Endothelial cell of umbilical vein (primary cell): ENCODE data around the gene SPEF2. TPM values are rescaled to one million over a fixed set of nuclear protein-coding genes. Genes with fewer than 3 reads are reported as not detected.

Experiments used
- BruUV-seq: library from RNA; stranded (reverse); fragments of 400-500 nt; replicated peaks from 2 replicates; lab custom pipeline; 2021; lab: Mats Ljungman, UMichigan
- CTCF ChIA-PET: fragments of 300-600, 350-600 bp; sonication (Branson Sonifier 250); formaldehyde crosslinking; loops from one replicate; lab custom pipeline; 2021; ENCODE audit warnings: antibody characterized with exemption, inconsistent platforms; lab: Charles Lee
- POLR2A ChIA-PET: fragments of 300-600, 350-600 bp; sonication (Branson Sonifier 250); formaldehyde crosslinking; loops from one replicate; lab custom pipeline; 2021; ENCODE audit warnings: antibody characterized with exemption, inconsistent platforms; lab: Charles Lee
- DNase-seq: peaks from one replicate; pipeline ENCODE4 v3.0.0-alpha.2; 2011; ENCODE audit warnings: low read depth, low spot score
- FAIRE-seq: peaks from 2 replicates; lab custom pipeline; 2011; peaks lifted over from hg19 to GRCh38; lab: Jason Lieb, UNC
- H2AFZ ChIP-seq: 2 replicates; pipeline ENCODE4 v1.6.0; 2012; ENCODE audit warnings: low read depth, low read length, control low read depth, inconsistent platforms
- H3K27ac ChIP-seq: 2 replicates; pipeline ENCODE4 v1.5.1; 2011; ENCODE audit warnings: low read depth, mild to moderate bottlenecking, control low read depth, low read length, moderate library complexity; ENCODE audit not compliant: insufficient read depth
- H3K27me3 ChIP-seq, 2 experiments: 2 replicates each; pipeline versions ENCODE4 v1.6.0 to v1.6.1; 2011; ENCODE audit warnings: low read length in 2 of 2, mixed read lengths in 1 of 2; ENCODE audit not compliant: control insufficient read depth in 2 of 2, insufficient read depth in 2 of 2
- H3K36me3 ChIP-seq, 2 experiments: 2 replicates in 1 of 2; 3 replicates in 1 of 2; pipeline ENCODE4 v1.5.1; 2011; ENCODE audit warnings: low read length in 2 of 2, mild to moderate bottlenecking in 1 of 2, moderate library complexity in 1 of 2; ENCODE audit not compliant: control insufficient read depth in 2 of 2, insufficient read depth in 2 of 2; ENCODE audit errors: extremely low read depth in 1 of 2
- H3K4me1 ChIP-seq: 3 replicates; pipeline ENCODE4 v1.5.1; 2011; ENCODE audit warnings: mild to moderate bottlenecking, low read length; ENCODE audit not compliant: control insufficient read depth, insufficient read depth; ENCODE audit errors: extremely low read depth
- H3K4me2 ChIP-seq: 2 replicates; pipeline ENCODE4 v1.6.1; 2011; ENCODE audit warnings: low read length, control low read depth, mixed read lengths; ENCODE audit not compliant: insufficient read depth
- H3K4me3 ChIP-seq, 3 experiments: fragments of 200-600 bp in 1 of 3; sonication (generic), shearing (Covaris generic) in 1 of 3; replicated peaks in 1 of 3; 2 replicates each; pipeline ENCODE4 v1.5.1; 2011 to 2016; ENCODE audit warnings: control low read depth in 3 of 3, low read length in 3 of 3, mild to moderate bottlenecking in 2 of 3, inconsistent platforms in 1 of 3, low read depth in 1 of 3, moderate library complexity in 1 of 3; ENCODE audit not compliant: insufficient read depth in 1 of 3
- H3K79me2 ChIP-seq: 2 replicates; pipeline ENCODE4 v1.6.0; 2012; ENCODE audit warnings: low read length, inconsistent platforms; ENCODE audit not compliant: control insufficient read depth, insufficient read depth
- H3K9ac ChIP-seq: replicated peaks from 2 replicates; pipeline ENCODE3; 2011; ENCODE audit warnings: low read length, control low read depth; ENCODE audit not compliant: insufficient read depth; ENCODE audit errors: extremely low read depth
- H3K9me1 ChIP-seq: replicated peaks from 3 replicates; pipeline ENCODE4 v1.6.0; 2011; ENCODE audit warnings: mild to moderate bottlenecking, low read length; ENCODE audit not compliant: control insufficient read depth, insufficient read depth; ENCODE audit errors: extremely low read depth
- H3K9me3 ChIP-seq: replicated peaks from 2 replicates; pipeline ENCODE4 v1.5.1; 2012; ENCODE audit warnings: low read length, inconsistent platforms; ENCODE audit not compliant: control insufficient read depth, insufficient read depth
- H4K20me1 ChIP-seq: replicated peaks from 2 replicates; pipeline ENCODE3; 2011; ENCODE audit warnings: mild to moderate bottlenecking, low read length; ENCODE audit not compliant: control insufficient read depth, insufficient read depth; ENCODE audit errors: extremely low read depth
- EZH2 ChIP-seq: IDR thresholded peaks from 2 replicates; pipeline ENCODE4 v1.6.1; 2012; ENCODE audit warnings: borderline replicate concordance, low read depth, mild to moderate bottlenecking, moderate library complexity, low read length, inconsistent platforms; ENCODE audit not compliant: severe bottlenecking
- FOS ChIP-seq: IDR thresholded peaks from 2 replicates; pipeline ENCODE4 v1.6.1; 2011; ENCODE audit warnings: mild to moderate bottlenecking, low read length, moderate library complexity, borderline replicate concordance; ENCODE audit not compliant: insufficient read depth
- GATA2 ChIP-seq: IDR thresholded peaks from 2 replicates; pipeline ENCODE4 v1.7.0; 2011; ENCODE audit warnings: low read depth, mild to moderate bottlenecking, moderate library complexity, mixed read lengths, low read length; ENCODE audit not compliant: insufficient read length, insufficient read depth
- JUN ChIP-seq: IDR thresholded peaks from 2 replicates; pipeline ENCODE4 v1.6.1; 2011; ENCODE audit warnings: borderline replicate concordance, low read depth; ENCODE audit not compliant: insufficient read length, insufficient read depth
- MYC ChIP-seq: IDR thresholded peaks from one replicate; pipeline ENCODE4 v1.6.1; 2011; ENCODE audit warnings: mild to moderate bottlenecking, low read depth, low read length
- POLR2A ChIP-seq: IDR thresholded peaks from 2 replicates; pipeline ENCODE4 v1.6.1; 2012; ENCODE audit warnings: low read depth, mild to moderate bottlenecking, control low read depth, low read length
- POLR2AphosphoS5 ChIP-seq: IDR thresholded peaks from 2 replicates; pipeline ENCODE4 v1.6.1; 2012; ENCODE audit warnings: low read depth, mild to moderate bottlenecking, control low read depth, low read length, moderate library complexity; ENCODE audit not compliant: insufficient read depth
- dilution Hi-C: fragments of 300-500 bp; cut with MboI; formaldehyde crosslinking; loops from one replicate; pipeline ENCODE4 v1.15.0; 2019; ENCODE audit warnings: low sequenced_read_pairs; ENCODE audit not compliant: extremely low pct_ligation_motif_present
- intact Hi-C: fragments of 100-400 bp; cut with micrococcal nuclease; formaldehyde crosslinking; loops from one replicate; pipeline ENCODE4 v1.10.0; 2022
- polyA plus RNA-seq, 4 experiments: library from polyadenylated mRNA; depleted of rRNA in 3 of 4; stranded (reverse) in 3 of 4; unstranded in 1 of 4; fragments of >200 nt; gene quantifications; 2 replicates each; pipeline versions ENCODE4 v1.2.1 to v1.2.3, GENCODE V29; 2011 to 2012; ENCODE audit warnings: missing spikeins in 1 of 4
- total RNA-seq: library from RNA; stranded (reverse); gene quantifications from 2 replicates; pipeline ENCODE4 v1.2.3, GENCODE V29; 2021
- TF ChIP-seq, protein P1 (sequence below), 2 donors: IDR thresholded peaks; 1 replicate in 1 of 2; 2 replicates in 1 of 2; pipeline ENCODE4 v1.5.1; 2011; ENCODE audit warnings: low read length in 2 of 2, mild to moderate bottlenecking in 2 of 2, moderate library complexity in 2 of 2, control low read depth in 1 of 2, inconsistent platforms in 1 of 2, low read depth in 1 of 2; ENCODE audit not compliant: insufficient read depth in 1 of 2; ENCODE audit errors: extremely low read depth in 1 of 2
- TF ChIP-seq, protein P2 (sequence below): IDR thresholded peaks from 2 replicates; pipeline ENCODE4 v1.6.1; 2011; ENCODE audit not compliant: insufficient read depth, insufficient read length

SPEF2 gene
- total and polyA plus RNA-seq, 2 donors (not counting 3 experiments of a cell fraction or from before 2014, with no cell fraction given): 0.28 to 0.73 TPM

DNA sequence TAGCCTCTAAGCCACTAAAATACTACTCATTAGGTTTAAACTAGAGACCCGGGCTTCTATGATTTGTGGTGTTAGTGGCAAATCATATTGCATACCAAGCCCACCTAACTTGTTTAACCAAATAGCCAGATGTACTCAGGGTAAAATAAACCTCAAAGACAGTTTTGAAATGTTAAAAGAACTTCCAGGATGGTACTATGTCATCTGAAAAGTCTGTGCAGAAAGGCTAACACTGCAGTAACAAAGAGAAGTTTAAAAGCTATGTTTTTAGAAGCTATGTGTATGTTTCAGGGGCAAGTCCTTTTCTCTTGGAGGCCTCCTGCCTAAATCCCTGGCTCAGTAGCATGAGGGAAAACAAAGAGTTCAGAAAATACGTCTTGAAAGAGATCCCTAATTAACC, 154.2 kb downstream of the SPEF2 start:
- no peaks in the 10 kb centered on the region for H3K9me1 ChIP-seq
- no peaks in the 10 kb centered on the region for H3K9me3 ChIP-seq
- dilution Hi-C loops (no loop called here), intact Hi-C loops (no loop called here)
- H3K9ac ChIP-seq: no peak overlapping the region
- BruUV-seq: no TSS peak
- H3K36me3 ChIP-seq: no peaks in the 10 kb centered on the region
- H3K27ac ChIP-seq: no peak overlapping the region
- peaks cover 3 to 5% of the 10 kb centered on the region in 2 experiments for H3K27me3 ChIP-seq
- H3K4me1 ChIP-seq: no peaks in the 10 kb centered on the region
- H3K4me2 ChIP-seq: no peak overlapping the region
- TF ChIP-seq, protein P1, sequence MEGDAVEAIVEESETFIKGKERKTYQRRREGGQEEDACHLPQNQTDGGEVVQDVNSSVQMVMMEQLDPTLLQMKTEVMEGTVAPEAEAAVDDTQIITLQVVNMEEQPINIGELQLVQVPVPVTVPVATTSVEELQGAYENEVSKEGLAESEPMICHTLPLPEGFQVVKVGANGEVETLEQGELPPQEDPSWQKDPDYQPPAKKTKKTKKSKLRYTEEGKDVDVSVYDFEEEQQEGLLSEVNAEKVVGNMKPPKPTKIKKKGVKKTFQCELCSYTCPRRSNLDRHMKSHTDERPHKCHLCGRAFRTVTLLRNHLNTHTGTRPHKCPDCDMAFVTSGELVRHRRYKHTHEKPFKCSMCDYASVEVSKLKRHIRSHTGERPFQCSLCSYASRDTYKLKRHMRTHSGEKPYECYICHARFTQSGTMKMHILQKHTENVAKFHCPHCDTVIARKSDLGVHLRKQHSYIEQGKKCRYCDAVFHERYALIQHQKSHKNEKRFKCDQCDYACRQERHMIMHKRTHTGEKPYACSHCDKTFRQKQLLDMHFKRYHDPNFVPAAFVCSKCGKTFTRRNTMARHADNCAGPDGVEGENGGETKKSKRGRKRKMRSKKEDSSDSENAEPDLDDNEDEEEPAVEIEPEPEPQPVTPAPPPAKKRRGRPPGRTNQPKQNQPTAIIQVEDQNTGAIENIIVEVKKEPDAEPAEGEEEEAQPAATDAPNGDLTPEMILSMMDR (IDR thresholded peaks at IDR 0.05; ENCODE audit: extremely low read depth in 1 of 2, insufficient read depth in 1 of 2, low read depth in 1 of 2, low read length in 2 of 2): no peak
- TF ChIP-seq POLR2A (no peak), FOS (no peak), EZH2 (no peak), JUN (no peak), MYC (no peak), GATA2 (no peak), POLR2AphosphoS5 (no peak)
- TF ChIP-seq, protein P2, sequence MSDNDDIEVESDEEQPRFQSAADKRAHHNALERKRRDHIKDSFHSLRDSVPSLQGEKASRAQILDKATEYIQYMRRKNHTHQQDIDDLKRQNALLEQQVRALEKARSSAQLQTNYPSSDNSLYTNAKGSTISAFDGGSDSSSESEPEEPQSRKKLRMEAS: no peak
- H3K79me2 ChIP-seq: no peaks in the 10 kb centered on the region
- no peak overlapping the region for H2AFZ ChIP-seq
- CTCF ChIA-PET: interaction anchor here (0.7 kb wide), 1 partner anchor 153 kb away, joined by 3 read pairs; no protein-coding TSS in a partner anchor
- POLR2A ChIA-PET: no interaction called here
- H4K20me1 ChIP-seq: no peaks in the 10 kb centered on the region
- FAIRE-seq: no peak
- H3K4me3 ChIP-seq: no peak overlapping the region
- no peak for DNase-seq
